HG03571 (cell line): ENCODE data around the gene LCE2D.

Experiments
- ATAC-seq: cut with Tn5 transposase; IDR thresholded peaks from one replicate; pipeline ENCODE4 v1.9.1; 2021; ENCODE audit not compliant: unreplicated experiment

Gene LCE2D

GRCh38 chr1:152697701-152698600 is 34.8 kb downstream of the LCE2D start, which contains the start of gene LCE2A:
LCE2A (plus strand) TSS chr1:152698345; CDS start chr1:152698902, 557 bp downstream.
- ATAC-seq, result no peak

GRCh38 chr1:152699746-152700145 is 36.6 kb downstream of the LCE2D start:
- ATAC-seq, result no peak

- ATAC-seq, result no peak
These were observed 44.7 kb downstream of the LCE2D start, which contains the start of gene LCE4A for GRCh38 chr1:152707860-152708259. LCE4A (plus strand) TSS chr1:152708160; CDS start chr1:152709076, 916 bp downstream.
